ENCODE data around the gene CAV2.

GRCh38 chr7:116529250-116529649, 29.7 kb downstream of the CAV2 start:
- TF ChIP-seq, protein P1, sequence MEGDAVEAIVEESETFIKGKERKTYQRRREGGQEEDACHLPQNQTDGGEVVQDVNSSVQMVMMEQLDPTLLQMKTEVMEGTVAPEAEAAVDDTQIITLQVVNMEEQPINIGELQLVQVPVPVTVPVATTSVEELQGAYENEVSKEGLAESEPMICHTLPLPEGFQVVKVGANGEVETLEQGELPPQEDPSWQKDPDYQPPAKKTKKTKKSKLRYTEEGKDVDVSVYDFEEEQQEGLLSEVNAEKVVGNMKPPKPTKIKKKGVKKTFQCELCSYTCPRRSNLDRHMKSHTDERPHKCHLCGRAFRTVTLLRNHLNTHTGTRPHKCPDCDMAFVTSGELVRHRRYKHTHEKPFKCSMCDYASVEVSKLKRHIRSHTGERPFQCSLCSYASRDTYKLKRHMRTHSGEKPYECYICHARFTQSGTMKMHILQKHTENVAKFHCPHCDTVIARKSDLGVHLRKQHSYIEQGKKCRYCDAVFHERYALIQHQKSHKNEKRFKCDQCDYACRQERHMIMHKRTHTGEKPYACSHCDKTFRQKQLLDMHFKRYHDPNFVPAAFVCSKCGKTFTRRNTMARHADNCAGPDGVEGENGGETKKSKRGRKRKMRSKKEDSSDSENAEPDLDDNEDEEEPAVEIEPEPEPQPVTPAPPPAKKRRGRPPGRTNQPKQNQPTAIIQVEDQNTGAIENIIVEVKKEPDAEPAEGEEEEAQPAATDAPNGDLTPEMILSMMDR (IDR thresholded peaks at IDR 0.05): no peak
- TF ChIP-seq POLR2AphosphoS5 (IDR thresholded peaks at IDR 0.05) (no peak), EP300 (IDR thresholded peaks at IDR 0.05) (no peak), POLR2A (IDR thresholded peaks at IDR 0.05) (no peak)

Measured in upper lobe of left lung (tissue), 4 donors.